ENCODE measurements around the gene RNF14.

The RNF14 gene

DNA sequence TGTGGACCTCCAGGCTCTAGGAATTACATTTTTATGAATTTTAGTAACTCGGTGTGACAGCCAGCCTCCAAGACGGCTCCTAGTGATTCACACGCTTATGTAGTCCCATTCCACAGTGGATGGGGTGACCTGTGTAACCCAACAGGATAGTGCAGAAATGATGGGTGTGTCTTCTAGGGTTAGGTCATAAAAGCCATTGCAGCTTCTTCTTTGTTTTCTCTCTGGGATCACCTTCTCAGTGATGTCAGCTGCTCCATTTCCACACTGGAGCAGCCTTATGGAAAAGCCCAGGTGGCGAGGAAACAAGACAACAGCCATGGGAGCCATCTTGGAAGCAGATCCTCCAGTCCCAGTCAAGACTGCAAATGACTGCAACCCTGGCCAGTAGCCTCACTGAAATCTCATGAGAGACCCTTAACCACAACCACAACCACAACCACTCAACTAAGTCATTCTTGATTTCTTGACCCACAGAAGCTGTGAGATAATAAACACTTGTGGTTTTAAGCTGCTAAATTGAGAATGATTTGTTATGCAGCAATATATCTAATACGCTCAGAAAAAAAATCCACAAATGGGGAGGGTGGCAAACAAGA lies 49.0 kb downstream of the RNF14 start:
- TF ChIP-seq ZBTB7A (IDR thresholded peaks at IDR 0.05; ENCODE audit: low read depth) (no peak), EP300 (IDR thresholded peaks at IDR 0.05; ENCODE audit: borderline replicate concordance) (no peak), TAF1 (IDR thresholded peaks at IDR 0.05; ENCODE audit: low read depth) (no peak), NFIC (IDR thresholded peaks at IDR 0.05) (no peak), FOXM1 (IDR thresholded peaks at IDR 0.05; ENCODE audit: borderline replicate concordance, low read depth) (no peak), CREB1 (IDR thresholded peaks at IDR 0.05; ENCODE audit: low read depth) (no peak), CEBPB (IDR thresholded peaks at IDR 0.05) (no peak), EGR1 (IDR thresholded peaks at IDR 0.05) (no peak), YY1 (IDR thresholded peaks at IDR 0.05; ENCODE audit: low read depth) (no peak), TCF12 (IDR thresholded peaks at IDR 0.05; ENCODE audit: low read depth) (no peak), TEAD4 (IDR thresholded peaks at IDR 0.05) (no peak), RAD21 (IDR thresholded peaks at IDR 0.05; ENCODE audit: low read depth) (no peak)
- TF ChIP-seq, protein P1, sequence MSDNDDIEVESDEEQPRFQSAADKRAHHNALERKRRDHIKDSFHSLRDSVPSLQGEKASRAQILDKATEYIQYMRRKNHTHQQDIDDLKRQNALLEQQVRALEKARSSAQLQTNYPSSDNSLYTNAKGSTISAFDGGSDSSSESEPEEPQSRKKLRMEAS (IDR thresholded peaks at IDR 0.05): no peak
- TF ChIP-seq, protein P2, sequence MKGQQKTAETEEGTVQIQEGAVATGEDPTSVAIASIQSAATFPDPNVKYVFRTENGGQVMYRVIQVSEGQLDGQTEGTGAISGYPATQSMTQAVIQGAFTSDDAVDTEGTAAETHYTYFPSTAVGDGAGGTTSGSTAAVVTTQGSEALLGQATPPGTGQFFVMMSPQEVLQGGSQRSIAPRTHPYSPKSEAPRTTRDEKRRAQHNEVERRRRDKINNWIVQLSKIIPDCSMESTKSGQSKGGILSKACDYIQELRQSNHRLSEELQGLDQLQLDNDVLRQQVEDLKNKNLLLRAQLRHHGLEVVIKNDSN (IDR thresholded peaks at IDR 0.05): no peak
- TF ChIP-seq, protein P3, sequence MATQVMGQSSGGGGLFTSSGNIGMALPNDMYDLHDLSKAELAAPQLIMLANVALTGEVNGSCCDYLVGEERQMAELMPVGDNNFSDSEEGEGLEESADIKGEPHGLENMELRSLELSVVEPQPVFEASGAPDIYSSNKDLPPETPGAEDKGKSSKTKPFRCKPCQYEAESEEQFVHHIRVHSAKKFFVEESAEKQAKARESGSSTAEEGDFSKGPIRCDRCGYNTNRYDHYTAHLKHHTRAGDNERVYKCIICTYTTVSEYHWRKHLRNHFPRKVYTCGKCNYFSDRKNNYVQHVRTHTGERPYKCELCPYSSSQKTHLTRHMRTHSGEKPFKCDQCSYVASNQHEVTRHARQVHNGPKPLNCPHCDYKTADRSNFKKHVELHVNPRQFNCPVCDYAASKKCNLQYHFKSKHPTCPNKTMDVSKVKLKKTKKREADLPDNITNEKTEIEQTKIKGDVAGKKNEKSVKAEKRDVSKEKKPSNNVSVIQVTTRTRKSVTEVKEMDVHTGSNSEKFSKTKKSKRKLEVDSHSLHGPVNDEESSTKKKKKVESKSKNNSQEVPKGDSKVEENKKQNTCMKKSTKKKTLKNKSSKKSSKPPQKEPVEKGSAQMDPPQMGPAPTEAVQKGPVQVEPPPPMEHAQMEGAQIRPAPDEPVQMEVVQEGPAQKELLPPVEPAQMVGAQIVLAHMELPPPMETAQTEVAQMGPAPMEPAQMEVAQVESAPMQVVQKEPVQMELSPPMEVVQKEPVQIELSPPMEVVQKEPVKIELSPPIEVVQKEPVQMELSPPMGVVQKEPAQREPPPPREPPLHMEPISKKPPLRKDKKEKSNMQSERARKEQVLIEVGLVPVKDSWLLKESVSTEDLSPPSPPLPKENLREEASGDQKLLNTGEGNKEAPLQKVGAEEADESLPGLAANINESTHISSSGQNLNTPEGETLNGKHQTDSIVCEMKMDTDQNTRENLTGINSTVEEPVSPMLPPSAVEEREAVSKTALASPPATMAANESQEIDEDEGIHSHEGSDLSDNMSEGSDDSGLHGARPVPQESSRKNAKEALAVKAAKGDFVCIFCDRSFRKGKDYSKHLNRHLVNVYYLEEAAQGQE (IDR thresholded peaks at IDR 0.05; ENCODE audit: low read depth): no peak

DNA sequence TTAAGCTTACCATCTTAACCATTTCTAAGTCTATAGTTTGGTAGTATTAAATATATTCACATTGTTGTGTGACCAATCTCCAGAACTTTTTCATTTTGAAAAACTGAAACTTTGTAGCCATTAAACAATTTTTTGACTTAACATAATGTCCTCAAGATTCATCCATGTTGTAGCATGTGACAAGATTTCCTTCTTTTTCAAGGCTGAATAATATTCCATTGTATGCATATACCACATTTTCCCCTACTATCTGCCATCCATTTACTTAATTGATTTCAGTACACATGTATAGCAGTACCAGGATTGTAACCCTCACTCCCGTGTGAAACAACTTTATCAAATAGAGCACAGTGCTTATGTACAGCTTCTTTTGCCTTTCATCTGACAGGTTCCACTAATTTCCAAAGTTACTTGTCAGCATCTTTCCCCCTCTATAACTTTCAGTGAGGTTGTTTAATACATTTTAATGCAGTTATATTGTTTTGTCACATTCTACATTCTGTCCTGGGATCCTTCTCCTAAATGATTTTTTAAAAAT lies 51.3 kb downstream of the RNF14 start:
- TF ChIP-seq ZBTB7A (IDR thresholded peaks at IDR 0.05; ENCODE audit: low read depth) (no peak), RAD21 (IDR thresholded peaks at IDR 0.05; ENCODE audit: low read depth) (no peak), CEBPB (IDR thresholded peaks at IDR 0.05) (no peak), YY1 (IDR thresholded peaks at IDR 0.05; ENCODE audit: low read depth) (no peak), EP300 (IDR thresholded peaks at IDR 0.05; ENCODE audit: borderline replicate concordance) (no peak), NFIC (IDR thresholded peaks at IDR 0.05) (no peak), TEAD4 (IDR thresholded peaks at IDR 0.05) (no peak)
- TF ChIP-seq, protein P1 (IDR thresholded peaks at IDR 0.05): no peak
- TF ChIP-seq, protein P2 (IDR thresholded peaks at IDR 0.05): no peak
- TF ChIP-seq, protein P3 (IDR thresholded peaks at IDR 0.05; ENCODE audit: low read depth): no peak

DNA sequence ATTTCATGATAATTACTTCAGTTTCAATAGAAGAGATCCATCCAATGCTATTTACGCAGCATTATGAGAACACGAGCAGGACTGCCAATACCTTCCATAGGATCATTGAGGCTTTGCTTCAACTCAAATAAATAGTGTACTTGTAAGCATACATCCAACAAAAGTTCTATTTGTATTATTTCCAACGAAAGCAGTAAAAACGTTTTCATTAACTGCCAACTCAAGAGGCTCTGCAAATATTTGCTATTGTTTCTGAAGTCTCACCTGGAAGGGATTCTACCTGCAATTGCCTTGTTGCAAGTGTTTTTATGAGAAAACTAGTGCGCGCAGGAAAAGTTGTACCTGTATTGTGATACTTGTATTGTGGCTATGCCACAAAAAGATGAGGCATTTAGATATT lies 54.9 kb downstream of the RNF14 start:
- no peak for TF ChIP-seq FOXM1 (IDR thresholded peaks at IDR 0.05; ENCODE audit: borderline replicate concordance, low read depth)
- no peak for TF ChIP-seq NFIC (IDR thresholded peaks at IDR 0.05)
- TF ChIP-seq CREB1 (IDR thresholded peaks at IDR 0.05; ENCODE audit: low read depth): no peak
- TF ChIP-seq EP300 (IDR thresholded peaks at IDR 0.05; ENCODE audit: borderline replicate concordance): no peak
- TF ChIP-seq CEBPB (IDR thresholded peaks at IDR 0.05): no peak
- no peak for TF ChIP-seq TAF1 (IDR thresholded peaks at IDR 0.05; ENCODE audit: low read depth)
- no peak for TF ChIP-seq TEAD4 (IDR thresholded peaks at IDR 0.05)
- TF ChIP-seq, protein P3 (IDR thresholded peaks at IDR 0.05; ENCODE audit: low read depth): no peak
- no peak for TF ChIP-seq ZBTB7A (IDR thresholded peaks at IDR 0.05; ENCODE audit: low read depth)
- TF ChIP-seq EGR1 (IDR thresholded peaks at IDR 0.05): no peak
- TF ChIP-seq, protein P2 (IDR thresholded peaks at IDR 0.05): no peak
